ENCODE measurements around the gene MAP4.

Gene MAP4

GRCh38 chr3:48026951-48027908, 11.0 kb upstream of the MAP4 start:
- no peak overlapping the region for H3K4me3 ChIP-seq (ENCODE audit: low read depth, low read length)
- no peak for DNase-seq (ENCODE audit: low read depth)
- TF ChIP-seq, protein P1, sequence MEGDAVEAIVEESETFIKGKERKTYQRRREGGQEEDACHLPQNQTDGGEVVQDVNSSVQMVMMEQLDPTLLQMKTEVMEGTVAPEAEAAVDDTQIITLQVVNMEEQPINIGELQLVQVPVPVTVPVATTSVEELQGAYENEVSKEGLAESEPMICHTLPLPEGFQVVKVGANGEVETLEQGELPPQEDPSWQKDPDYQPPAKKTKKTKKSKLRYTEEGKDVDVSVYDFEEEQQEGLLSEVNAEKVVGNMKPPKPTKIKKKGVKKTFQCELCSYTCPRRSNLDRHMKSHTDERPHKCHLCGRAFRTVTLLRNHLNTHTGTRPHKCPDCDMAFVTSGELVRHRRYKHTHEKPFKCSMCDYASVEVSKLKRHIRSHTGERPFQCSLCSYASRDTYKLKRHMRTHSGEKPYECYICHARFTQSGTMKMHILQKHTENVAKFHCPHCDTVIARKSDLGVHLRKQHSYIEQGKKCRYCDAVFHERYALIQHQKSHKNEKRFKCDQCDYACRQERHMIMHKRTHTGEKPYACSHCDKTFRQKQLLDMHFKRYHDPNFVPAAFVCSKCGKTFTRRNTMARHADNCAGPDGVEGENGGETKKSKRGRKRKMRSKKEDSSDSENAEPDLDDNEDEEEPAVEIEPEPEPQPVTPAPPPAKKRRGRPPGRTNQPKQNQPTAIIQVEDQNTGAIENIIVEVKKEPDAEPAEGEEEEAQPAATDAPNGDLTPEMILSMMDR (IDR thresholded peaks at IDR 0.05; ENCODE audit: insufficient read depth, low read depth, low read length, missing control alignments), result no peak

DNA sequence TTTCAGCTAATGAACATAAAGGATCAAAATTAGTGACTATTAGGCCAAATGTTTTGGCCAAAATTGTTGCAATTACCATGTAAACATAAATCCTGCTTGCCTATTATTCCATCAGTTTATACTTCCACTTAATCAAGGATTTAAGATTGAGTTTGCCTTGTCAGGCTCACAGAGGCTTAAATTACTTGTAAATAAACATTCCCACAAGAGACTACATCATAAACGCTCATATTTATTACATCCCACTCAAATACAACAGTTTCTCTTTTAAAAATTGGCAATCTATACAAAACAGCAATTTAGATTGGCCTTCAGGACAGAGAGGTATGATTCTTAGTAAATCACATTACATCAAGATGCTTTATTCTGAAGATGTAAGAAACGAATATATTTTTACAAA, 9.9 kb upstream of the MAP4 start:
- DNase-seq (ENCODE audit: low read depth), result no peak
- TF ChIP-seq, protein P1 (IDR thresholded peaks at IDR 0.05; ENCODE audit: insufficient read depth, low read depth, low read length, missing control alignments), result no peak
- H3K4me3 ChIP-seq (ENCODE audit: low read depth, low read length), result no peak overlapping the region

GRCh38 chr3:48024401-48024800, 8.2 kb upstream of the MAP4 start:
- H3K4me3 ChIP-seq (ENCODE audit: low read depth, low read length), result no peak overlapping the region
- TF ChIP-seq, protein P1 (IDR thresholded peaks at IDR 0.05; ENCODE audit: insufficient read depth, low read depth, low read length, missing control alignments), result no peak
- no peak for DNase-seq (ENCODE audit: low read depth)

DNA sequence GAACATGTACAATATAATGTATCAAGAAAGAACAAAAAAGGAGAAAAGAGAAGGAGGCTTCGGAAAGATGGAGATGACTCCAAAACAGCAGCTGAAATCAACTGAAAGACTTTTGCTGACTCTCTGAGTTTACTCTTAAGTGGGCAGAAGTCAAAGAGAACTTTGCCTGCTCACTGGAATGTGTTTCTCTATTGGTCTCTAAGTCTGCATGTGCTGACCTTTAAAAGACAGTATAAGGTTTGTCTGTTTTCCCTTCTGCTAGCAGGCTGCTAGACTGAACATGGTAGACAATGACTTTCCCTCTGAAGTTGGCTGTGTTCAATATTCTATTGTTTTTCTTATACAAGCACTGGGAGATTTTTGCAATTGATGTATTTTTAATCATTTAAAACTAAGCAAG, 7.2 kb upstream of the MAP4 start:
- DNase-seq (ENCODE audit: low read depth), result no peak
- TF ChIP-seq, protein P1 (IDR thresholded peaks at IDR 0.05; ENCODE audit: insufficient read depth, low read depth, low read length, missing control alignments), result no peak
- no peak overlapping the region for H3K4me3 ChIP-seq (ENCODE audit: low read depth, low read length)

DNA sequence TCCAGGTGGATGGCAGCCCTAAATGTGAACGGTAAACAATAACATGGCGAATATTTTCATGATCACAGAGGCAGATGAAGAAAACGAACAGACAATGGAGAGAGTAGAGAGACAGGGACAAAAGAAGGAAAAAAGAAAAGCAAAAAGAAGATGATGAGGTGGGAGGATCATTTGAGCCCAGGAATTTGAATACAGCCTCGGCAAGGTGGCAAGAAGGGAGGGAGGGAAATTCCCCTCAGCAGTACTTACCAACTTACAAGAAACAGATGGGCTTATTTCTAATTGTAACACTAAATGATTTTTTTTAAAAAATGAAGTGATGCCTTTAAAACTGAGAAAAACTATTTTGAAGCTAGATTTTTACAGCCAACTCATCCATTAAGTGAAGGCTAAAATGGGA, 6.0 kb upstream of the MAP4 start:
- TF ChIP-seq, protein P1 (IDR thresholded peaks at IDR 0.05; ENCODE audit: insufficient read depth, low read depth, low read length, missing control alignments), result no peak
- DNase-seq (ENCODE audit: low read depth), result no peak
- H3K4me3 ChIP-seq (ENCODE audit: low read depth, low read length), result no peak overlapping the region

GRCh38 chr3:48018841-48019240, 2.6 kb upstream of the MAP4 start:
- TF ChIP-seq, protein P1 (IDR thresholded peaks at IDR 0.05; ENCODE audit: insufficient read depth, low read depth, low read length, missing control alignments), result no peak
- DNase-seq (ENCODE audit: low read depth), result no peak
- no peak overlapping the region for H3K4me3 ChIP-seq (ENCODE audit: low read depth, low read length)

All from GM12865 (cell line).